BJ (cell line): ENCODE data around the gene SMCO4. TPM values are rescaled to one million over a fixed set of nuclear protein-coding genes. Genes with fewer than 3 reads are reported as not detected.

Experiments used
- CTCF ChIA-PET: fragments of 350-600 bp; formaldehyde crosslinking; extraction: SDS; loops from one replicate; lab custom pipeline; 2021; ENCODE audit warnings: antibody characterized with exemption, inconsistent platforms; lab: Yijun Ruan, JAX
- POLR2A ChIA-PET: fragments of 300-600 bp; sonication (Branson Sonifier 250); formaldehyde crosslinking; extraction: SDS; loops from one replicate; lab custom pipeline; 2021; ENCODE audit warnings: antibody characterized with exemption; lab: Charles Lee
- DNase-seq: peaks from one replicate; pipeline ENCODE4 v3.0.0-alpha.2; 2011; ENCODE audit warnings: low read depth
- H3K27me3 ChIP-seq: 2 replicates; pipeline ENCODE4 v1.6.0; 2011; ENCODE audit warnings: low read length; ENCODE audit not compliant: control insufficient read depth, insufficient read depth
- H3K36me3 ChIP-seq: 2 replicates; pipeline ENCODE4 v1.5.1; 2011; ENCODE audit warnings: low read length; ENCODE audit not compliant: control insufficient read depth, insufficient read depth
- H3K4me3 ChIP-seq: 2 replicates; pipeline ENCODE4 v1.5.1; 2011; ENCODE audit warnings: low read depth, mild to moderate bottlenecking, control low read depth, low read length
- CTCF ChIP-seq: IDR thresholded peaks from 2 replicates; pipeline ENCODE4 v1.5.1; 2011; ENCODE audit warnings: low read depth, mild to moderate bottlenecking, control low read depth, inconsistent platforms, low read length, moderate library complexity; ENCODE audit not compliant: insufficient read depth
- polyA plus RNA-seq: library from polyadenylated mRNA; depleted of rRNA; stranded (reverse); fragments of >200 nt; gene quantifications from 2 replicates; pipeline ENCODE4 v1.2.3, GENCODE V29; 2011

The SMCO4 gene
- polyA plus RNA-seq, 1 experiment = 12.8 TPM

GRCh38 chr11:93574638-93575220 is 31.5 kb upstream of the SMCO4 start:
- Histone ChIP-seq H3K27me3 (no peaks in the 10 kb centered on the region; the same call in 1 of the 2 replicates), H3K36me3 (no peaks in the 10 kb centered on the region), H3K4me3 (no peak overlapping the region)
- ChIA-PET CTCF (no interaction called here), POLR2A (no interaction called here)
- TF ChIP-seq CTCF = no peak
- DNase-seq = no peak

GRCh38 chr11:93573184-93573583 is 30.0 kb upstream of the SMCO4 start:
- Histone ChIP-seq H3K4me3 (no peak overlapping the region), H3K36me3 (no peaks in the 10 kb centered on the region), H3K27me3 (no peaks in the 10 kb centered on the region; the same call in 1 of the 2 replicates)
- POLR2A ChIA-PET = no interaction called here
- no peak for DNase-seq
- TF ChIP-seq CTCF = no peak
- CTCF ChIA-PET = interaction anchor here (0.8 kb wide), 1 partner anchor 27 kb away, joined by 3 read pairs; no protein-coding TSS in a partner anchor

GRCh38 chr11:93572621-93573020 is 29.4 kb upstream of the SMCO4 start:
- H3K36me3 ChIP-seq = no peaks in the 10 kb centered on the region
- DNase-seq = no peak
- POLR2A ChIA-PET = no interaction called here
- no peaks in the 10 kb centered on the region; the same call in 1 of the 2 replicates for H3K27me3 ChIP-seq
- no peak overlapping the region for H3K4me3 ChIP-seq
- CTCF ChIA-PET = interaction anchor here (0.8 kb wide), 1 partner anchor 26 kb away, joined by 3 read pairs; no protein-coding TSS in a partner anchor
- TF ChIP-seq CTCF = no peak

GRCh38 chr11:93572171-93572570 is 29.0 kb upstream of the SMCO4 start:
- no peak for DNase-seq
- TF ChIP-seq CTCF = no peak
- Histone ChIP-seq H3K36me3 (no peaks in the 10 kb centered on the region), H3K27me3 (no peaks in the 10 kb centered on the region; the same call in 1 of the 2 replicates), H3K4me3 (no peak overlapping the region)
- ChIA-PET POLR2A (no interaction called here), CTCF (no interaction called here)

GRCh38 chr11:93571612-93572011 is 28.4 kb upstream of the SMCO4 start:
- TF ChIP-seq CTCF = no peak
- POLR2A ChIA-PET = no interaction called here
- Histone ChIP-seq H3K27me3 (no peaks in the 10 kb centered on the region; the same call in 1 of the 2 replicates), H3K4me3 (no peak overlapping the region), H3K36me3 (no peaks in the 10 kb centered on the region)
- DNase-seq = no peak
- CTCF ChIA-PET = no interaction called here
